HEK293 (cell line): Measurements from ENCODE around the gene PEX14.

ENCODE experiments used
- HOXA7 ChIP-seq: sonication (generic); formaldehyde crosslinking; IDR thresholded peaks from 2 replicates; pipeline ENCODE4 v1.8.1; 2022; ENCODE audit warnings: missing genetic modification reagents, borderline replicate concordance
- YY1 ChIP-seq: fragments of 450-650 bp; formaldehyde crosslinking; IDR thresholded peaks from 2 replicates; pipeline ENCODE4 v1.5.1; 2018; ENCODE audit warnings: missing biosample characterization, missing genetic modification characterization

DNA sequence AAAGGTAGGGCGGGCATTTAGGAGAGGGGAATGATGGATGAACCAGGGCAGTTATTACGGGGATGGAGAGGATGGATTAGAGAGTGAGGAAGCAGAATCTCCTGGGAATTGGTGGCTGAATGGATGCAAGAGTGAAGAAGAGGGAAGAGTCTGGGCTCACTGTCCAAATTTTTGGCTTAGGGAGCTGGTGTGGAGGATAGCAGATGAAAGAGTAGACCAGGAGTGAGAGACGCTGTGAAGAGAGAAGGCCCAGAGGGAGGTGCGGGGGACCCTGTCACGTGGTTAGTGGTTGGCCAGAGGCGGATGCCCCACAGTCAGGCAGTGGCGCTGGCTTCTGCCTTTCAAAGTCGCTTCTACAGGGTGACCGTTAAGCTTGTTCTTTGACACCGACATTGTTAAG is 78.4 kb downstream of the PEX14 start:
- no peak for TF ChIP-seq YY1
- TF ChIP-seq HOXA7 = no peak
